H9 (cell line): Measurements from ENCODE around the gene KAT14. TPM values are rescaled to one million over a fixed set of nuclear protein-coding genes. Genes with fewer than 3 reads are reported as not detected.

Experiments
- DNase-seq: peaks from one replicate; pipeline ENCODE4 v3.0.0-alpha.2; 2017
- H2AFZ ChIP-seq: one replicate; pipeline ENCODE4 v1.6.1; 2013; ENCODE audit warnings: mild to moderate bottlenecking, low read length, control low read depth, moderate library complexity
- H2AK5ac ChIP-seq: 2 replicates; pipeline ENCODE4 v1.6.1; 2013; ENCODE audit warnings: low read length, control low read depth, mixed read lengths; ENCODE audit not compliant: insufficient read length
- H2BK120ac ChIP-seq: one replicate; pipeline ENCODE4 v1.6.1; 2013; ENCODE audit warnings: low read depth, mild to moderate bottlenecking, low read length, control low read depth, inconsistent platforms; ENCODE audit not compliant: poor library complexity, severe bottlenecking
- H2BK12ac ChIP-seq: 2 replicates; pipeline ENCODE4 v1.6.1; 2013; ENCODE audit warnings: low read length, control low read depth, mixed read lengths, low read depth; ENCODE audit not compliant: insufficient read length
- H2BK15ac ChIP-seq: 2 replicates; pipeline ENCODE4 v1.6.1; 2013; ENCODE audit warnings: low read depth, low read length, control low read depth
- H2BK20ac ChIP-seq: one replicate; pipeline ENCODE4 v1.6.1; 2013; ENCODE audit warnings: low read depth, mild to moderate bottlenecking, low read length, control low read depth, inconsistent platforms; ENCODE audit not compliant: poor library complexity, severe bottlenecking
- H2BK5ac ChIP-seq: 2 replicates; pipeline ENCODE4 v1.6.1; 2013; ENCODE audit warnings: low read length, control low read depth, mixed read lengths; ENCODE audit not compliant: insufficient read length
- H3K14ac ChIP-seq: 2 replicates; pipeline ENCODE4 v1.6.1; 2013; ENCODE audit warnings: low read length, control low read depth; ENCODE audit not compliant: insufficient read depth
- H3K18ac ChIP-seq: 2 replicates; pipeline ENCODE4 v1.6.1; 2013; ENCODE audit warnings: low read depth, mild to moderate bottlenecking, mixed read lengths, low read length, control low read depth; ENCODE audit not compliant: insufficient read length
- H3K23ac ChIP-seq: 2 replicates; pipeline ENCODE4 v1.6.1; 2013; ENCODE audit warnings: low read length, control low read depth, mixed read lengths, low read depth; ENCODE audit not compliant: insufficient read length
- H3K23me2 ChIP-seq: 2 replicates; pipeline ENCODE4 v1.6.1; 2013; ENCODE audit warnings: low read depth, mild to moderate bottlenecking, mixed read lengths, low read length, control low read depth; ENCODE audit not compliant: insufficient read length, poor library complexity, severe bottlenecking
- H3K27ac ChIP-seq: 2 replicates; pipeline ENCODE4 v1.5.1; 2013; ENCODE audit warnings: low read length, control low read depth, mixed read lengths, low read depth; ENCODE audit not compliant: insufficient read length
- H3K27me3 ChIP-seq: 2 replicates; pipeline ENCODE4 v1.6.1; 2013; ENCODE audit warnings: low read length, control low read depth, inconsistent platforms; ENCODE audit not compliant: insufficient read depth
- H3K4ac ChIP-seq: 2 replicates; pipeline ENCODE4 v1.6.1; 2013; ENCODE audit warnings: low read depth, mild to moderate bottlenecking, control low read depth, inconsistent platforms, low read length, moderate library complexity
- H3K4me1 ChIP-seq: 2 replicates; pipeline ENCODE4 v1.6.1; 2013; ENCODE audit warnings: low read length, control low read depth, inconsistent platforms; ENCODE audit not compliant: insufficient read depth
- H3K4me2 ChIP-seq: 2 replicates; pipeline ENCODE4 v1.6.1; 2013; ENCODE audit warnings: low read length, control low read depth, mixed read lengths; ENCODE audit not compliant: insufficient read length, insufficient read depth
- H3K56ac ChIP-seq: 2 replicates; pipeline ENCODE4 v1.6.1; 2013; ENCODE audit warnings: low read depth, mild to moderate bottlenecking, mixed read lengths, low read length, control low read depth; ENCODE audit not compliant: insufficient read length
- H3K79me1 ChIP-seq: 2 replicates; pipeline ENCODE4 v1.6.1; 2013; ENCODE audit warnings: low read depth, mild to moderate bottlenecking, moderate library complexity, low read length, control low read depth, inconsistent platforms; ENCODE audit not compliant: insufficient read depth, poor library complexity, severe bottlenecking
- H3K79me2 ChIP-seq: 2 replicates; pipeline ENCODE4 v1.6.1; 2013; ENCODE audit warnings: low read length, control low read depth, inconsistent platforms; ENCODE audit not compliant: insufficient read depth
- H3K9ac ChIP-seq: 2 replicates; pipeline ENCODE4 v1.6.1; 2013; ENCODE audit warnings: low read length, control low read depth, mixed read lengths; ENCODE audit not compliant: insufficient read length; ENCODE audit errors: extremely low read depth
- H3K9me3 ChIP-seq: one replicate; pipeline ENCODE4 v1.6.1; 2013; ENCODE audit warnings: low read depth, low read length, inconsistent platforms; ENCODE audit not compliant: control insufficient read depth
- H3T11ph ChIP-seq: one replicate; pipeline ENCODE4 v1.6.1; 2013; ENCODE audit warnings: mild to moderate bottlenecking, low read length, control low read depth, inconsistent platforms
- H4K20me1 ChIP-seq: one replicate; pipeline ENCODE4 v1.6.1; 2013; ENCODE audit not compliant: control insufficient read depth, insufficient read length, insufficient read depth
- H4K5ac ChIP-seq: 2 replicates; pipeline ENCODE4 v1.6.1; 2013; ENCODE audit warnings: low read depth, mild to moderate bottlenecking, mixed read lengths, low read length, control low read depth; ENCODE audit not compliant: insufficient read length
- H4K8ac ChIP-seq: replicated peaks from 2 replicates; pipeline ENCODE4 v1.6.1; 2013; ENCODE audit warnings: low read length, control low read depth, mixed read lengths, low read depth; ENCODE audit not compliant: insufficient read length
- H4K91ac ChIP-seq: 2 replicates; pipeline ENCODE4 v1.6.1; 2013; ENCODE audit warnings: low read depth, mild to moderate bottlenecking, moderate library complexity, mixed read lengths, low read length, control low read depth; ENCODE audit not compliant: insufficient read length
- H3K27ac Mint-ChIP-seq, 3 experiments: 2 replicates in 2 of 3; 3 replicates in 1 of 3; pipeline ENCODE4 v1.8.0; 2020 to 2021; ENCODE audit warnings: mixed read lengths in 3 of 3, mild to moderate bottlenecking in 1 of 3, moderate library complexity in 1 of 3
- H3K27me3 Mint-ChIP-seq: 2 replicates; pipeline ENCODE4 v1.8.0; 2021; ENCODE audit warnings: low read depth, mild to moderate bottlenecking, moderate library complexity, mixed read lengths
- H3K36me3 Mint-ChIP-seq, 3 experiments: 2 replicates in 2 of 3; 3 replicates in 1 of 3; pipeline ENCODE4 v1.8.0; 2020 to 2021; ENCODE audit warnings: low read depth in 3 of 3, mixed read lengths in 3 of 3; ENCODE audit not compliant: insufficient read depth in 1 of 3
- H3K4me1 Mint-ChIP-seq, 2 experiments: 2 replicates each; pipeline ENCODE4 v1.8.0; 2020; ENCODE audit warnings: mixed read lengths in 2 of 2
- H3K4me3 Mint-ChIP-seq, 2 experiments: 2 replicates in 1 of 2; 3 replicates in 1 of 2; pipeline ENCODE4 v1.8.0; 2020 to 2021; ENCODE audit warnings: mild to moderate bottlenecking in 2 of 2, mixed read lengths in 2 of 2, moderate library complexity in 1 of 2
- H3K9me3 Mint-ChIP-seq, 2 experiments: 2 replicates in 1 of 2; 3 replicates in 1 of 2; pipeline ENCODE4 v1.8.0; 2020; ENCODE audit warnings: mild to moderate bottlenecking in 2 of 2, mixed read lengths in 2 of 2, moderate library complexity in 1 of 2
- WGBS: extraction: QIAGEN DNeasy Blood & Tissue Kit; methylation state at CpG from one replicate; pipeline ENCODE4 v1.1.7; 2013; ENCODE audit warnings: missing lambda C conversion rate, low lambda C conversion rate, mixed read lengths; ENCODE audit not compliant: insufficient read length; ENCODE audit errors: extremely low coverage; 5-methylcytosine and 5-hydroxymethylcytosine counted together
- total RNA-seq: library from RNA; stranded (reverse); gene quantifications from 2 replicates; pipeline ENCODE4 v1.2.1, GENCODE V29; 2021
- TF ChIP-seq, protein P1 (sequence below): fragments of 200-600 bp; sonication (generic); conservative IDR thresholded peaks from 3 replicates; pipeline ENCODE4 v1.8.0; 2021; ENCODE audit warnings: antibody characterized with exemption, mild to moderate bottlenecking

Gene KAT14
- total RNA-seq, 1 experiment from 2014 or later = 19.2 TPM

DNA sequence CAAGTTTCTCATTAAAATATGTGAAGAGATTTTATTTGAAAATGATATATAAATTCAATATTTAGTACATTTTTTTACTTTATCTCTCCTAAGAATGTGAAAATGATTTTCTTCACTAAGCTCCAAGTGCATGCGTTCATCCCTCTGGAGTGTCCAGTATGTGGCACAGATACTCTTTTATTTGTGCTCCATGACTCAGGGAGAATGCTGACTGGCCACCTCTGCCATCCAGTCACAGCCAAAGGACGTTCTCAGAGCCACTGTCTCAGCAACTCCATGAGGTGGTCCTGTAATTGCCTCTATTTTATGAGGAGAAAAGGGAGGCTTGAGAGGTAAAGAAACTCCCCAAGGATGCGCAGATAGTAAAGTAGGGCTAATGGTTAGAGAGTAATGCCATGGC lies 58.3 kb downstream of the KAT14 start:
- no peak overlapping the region; a peak in 1 of 7 replicates for H3K27ac Mint-ChIP-seq
- no peaks in the 10 kb centered on the region for H3K27me3 ChIP-seq

More for the DNA sequence above, 58.3 kb downstream of the KAT14 start:
- Histone ChIP-seq H3K4me1 (no peaks in the 10 kb centered on the region), H3K23ac (no peak overlapping the region), H3K23me2 (no peaks in the 10 kb centered on the region), H2BK120ac (no peak overlapping the region), H4K8ac (no peak overlapping the region), H3T11ph (no peak overlapping the region), H3K9me3 (no peaks in the 10 kb centered on the region), H4K20me1 (no peaks in the 10 kb centered on the region), H3K4ac (no peak overlapping the region), H4K91ac (no peak overlapping the region), H3K79me2 (no peaks in the 10 kb centered on the region), H2BK5ac (no peak overlapping the region), H2BK15ac (no peak overlapping the region), H2AK5ac (no peak overlapping the region), H4K5ac (no peak overlapping the region), H2BK20ac (no peak overlapping the region), H3K14ac (no peak overlapping the region), H3K27ac (no peak overlapping the region), H2BK12ac (no peak overlapping the region), H3K18ac (no peak overlapping the region), H3K56ac (no peak overlapping the region), H3K9ac (no peak overlapping the region), H3K79me1 (no peaks in the 10 kb centered on the region), H3K4me2 (no peak overlapping the region), H2AFZ (no peak overlapping the region)
- TF ChIP-seq, protein P1, sequence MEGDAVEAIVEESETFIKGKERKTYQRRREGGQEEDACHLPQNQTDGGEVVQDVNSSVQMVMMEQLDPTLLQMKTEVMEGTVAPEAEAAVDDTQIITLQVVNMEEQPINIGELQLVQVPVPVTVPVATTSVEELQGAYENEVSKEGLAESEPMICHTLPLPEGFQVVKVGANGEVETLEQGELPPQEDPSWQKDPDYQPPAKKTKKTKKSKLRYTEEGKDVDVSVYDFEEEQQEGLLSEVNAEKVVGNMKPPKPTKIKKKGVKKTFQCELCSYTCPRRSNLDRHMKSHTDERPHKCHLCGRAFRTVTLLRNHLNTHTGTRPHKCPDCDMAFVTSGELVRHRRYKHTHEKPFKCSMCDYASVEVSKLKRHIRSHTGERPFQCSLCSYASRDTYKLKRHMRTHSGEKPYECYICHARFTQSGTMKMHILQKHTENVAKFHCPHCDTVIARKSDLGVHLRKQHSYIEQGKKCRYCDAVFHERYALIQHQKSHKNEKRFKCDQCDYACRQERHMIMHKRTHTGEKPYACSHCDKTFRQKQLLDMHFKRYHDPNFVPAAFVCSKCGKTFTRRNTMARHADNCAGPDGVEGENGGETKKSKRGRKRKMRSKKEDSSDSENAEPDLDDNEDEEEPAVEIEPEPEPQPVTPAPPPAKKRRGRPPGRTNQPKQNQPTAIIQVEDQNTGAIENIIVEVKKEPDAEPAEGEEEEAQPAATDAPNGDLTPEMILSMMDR = no peak
- Mint-ChIP-seq H3K27me3 (no peaks in the 10 kb centered on the region), H3K4me3 (no peak overlapping the region), H3K36me3 (peaks cover 5 to 9% (median 6%) of the 10 kb centered on the region in 3 experiments; a peak in 2 of 7 replicates), H3K9me3 (peaks cover 4 to 6% of the 10 kb centered on the region in 2 experiments; a peak in 2 of 5 replicates), H3K4me1 (no peaks in the 10 kb centered on the region; a peak in 1 of 4 replicates)
- no CpG with 5 or more reads among the region's 3 CpGs for WGBS
- no peak for DNase-seq
